Coronary artery (tissue), 2 donors: Measurements from ENCODE around the gene RANBP17.

ENCODE experiments used
- DNase-seq: peaks from one replicate; pipeline ENCODE4 v3.0.0-alpha.2; 2017; ENCODE audit warnings: low spot score
- H3K27ac ChIP-seq, 2 donors: fragments of 200-600 bp; sonication (generic); one replicate each; pipeline ENCODE4 v1.5.1; 2016 to 2019
- H3K4me3 ChIP-seq: fragments of 200-600 bp; sonication (generic); 2 replicates; pipeline ENCODE4 v1.5.1; 2016; ENCODE audit warnings: mild to moderate bottlenecking, moderate library complexity
- CTCF ChIP-seq: fragments of 200-600 bp; sonication (generic); IDR thresholded peaks from one replicate; pipeline ENCODE4 v1.5.1; 2019; ENCODE audit warnings: antibody characterized with exemption

The RANBP17 gene

GRCh38 chr5:171308453-171309275 is 446.8 kb downstream of the RANBP17 start, which contains the start of gene TLX3:
Gene TLX3 (plus strand): TSS chr5:171309248. CDS start chr5:171309366, 118 bp downstream.
- Histone ChIP-seq H3K27ac (no peak within 1 kb of the TSS), H3K4me3 (peak within 1 kb of the TSS; percentile 21)
- DNase-seq, result no peak
- TF ChIP-seq CTCF, result no peak

GRCh38 chr5:171309276-171310211 is 447.7 kb downstream of the RANBP17 start:
- peak; percentile 56 for DNase-seq
- Histone ChIP-seq H3K4me3 (peak overlapping the region; percentile 21), H3K27ac (no peak overlapping the region)
- TF ChIP-seq CTCF, result no peak

GRCh38 chr5:171310212-171310818 is 448.5 kb downstream of the RANBP17 start:
- DNase-seq, result no peak
- H3K4me3 ChIP-seq, result peak overlapping the region; percentile 21
- no peak for TF ChIP-seq CTCF
- H3K27ac ChIP-seq, result no peak overlapping the region

- TF ChIP-seq CTCF, result no peak
- H3K27ac ChIP-seq, result no peak overlapping the region
- peak overlapping the region; percentile 56 for H3K4me3 ChIP-seq
- DNase-seq, result peak; percentile 61
These were observed 449.1 kb downstream of the RANBP17 start for GRCh38 chr5:171310819-171311321.

DNA sequence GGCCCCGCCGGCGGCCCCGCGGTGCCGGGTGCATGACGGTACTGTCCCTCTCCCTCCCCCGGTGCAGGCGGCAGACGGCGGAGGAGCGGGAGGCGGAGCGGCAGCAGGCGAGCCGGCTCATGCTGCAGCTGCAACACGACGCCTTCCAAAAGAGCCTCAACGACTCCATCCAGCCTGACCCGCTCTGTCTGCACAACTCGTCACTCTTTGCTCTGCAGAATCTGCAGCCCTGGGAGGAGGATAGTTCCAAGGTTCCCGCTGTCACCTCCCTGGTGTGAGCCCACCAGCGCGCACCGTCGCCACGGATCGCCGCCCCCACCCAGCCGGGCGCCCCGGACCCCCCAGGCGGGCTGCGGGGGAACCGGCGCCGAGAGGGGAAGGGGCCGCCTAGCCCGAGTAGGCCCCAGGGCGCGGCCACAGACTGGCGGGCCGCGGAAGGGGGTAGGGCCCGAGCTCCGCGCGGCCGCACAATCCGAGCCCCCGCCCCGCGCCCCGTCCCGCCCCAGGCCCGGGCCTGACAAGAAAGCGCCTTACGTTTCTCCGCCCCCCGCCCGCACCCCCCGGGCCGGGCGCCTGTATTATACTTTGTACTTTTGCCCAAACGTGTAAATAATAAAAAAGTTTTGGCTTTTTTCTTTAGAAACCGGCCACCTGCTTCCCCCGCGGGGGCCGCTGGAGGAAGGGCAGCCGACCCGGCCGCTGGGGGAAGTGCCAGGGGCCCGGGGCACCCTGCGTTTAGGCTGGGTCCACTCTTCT is 449.7 kb downstream of the RANBP17 start:
- H3K27ac ChIP-seq, result no peak overlapping the region
- TF ChIP-seq CTCF, result no peak
- peak overlapping the region; percentile 56 for H3K4me3 ChIP-seq
- DNase-seq, result no peak
